GM18499 (cell line): ENCODE measurements around the gene NACC2.

ENCODE experiments used
- ATAC-seq: cut with Tn5 transposase; IDR thresholded peaks from one replicate; pipeline ENCODE4 v1.9.1; 2021; ENCODE audit warnings: moderate number of reproducible peaks; ENCODE audit not compliant: insufficient read depth, unreplicated experiment

Gene NACC2

GRCh38 chr9:136016572-136017288 is 78.4 kb downstream of the NACC2 start:
- no peak for ATAC-seq

- ATAC-seq: no peak
Measured at GRCh38 chr9:136015656-136016571, 79.2 kb downstream of the NACC2 start.

- ATAC-seq: no peak
Measured at GRCh38 chr9:136014924-136015633, 80.0 kb downstream of the NACC2 start.

- ATAC-seq: no peak
Measured at GRCh38 chr9:136014147-136014923, 80.8 kb downstream of the NACC2 start.

GRCh38 chr9:136013524-136014034 is 81.5 kb downstream of the NACC2 start:
- ATAC-seq: no peak

- ATAC-seq: no peak
Measured at GRCh38 chr9:136013116-136013515, 82.0 kb downstream of the NACC2 start.

- ATAC-seq: no peak
Measured at GRCh38 chr9:136012651-136013050, 82.4 kb downstream of the NACC2 start.

GRCh38 chr9:136011703-136012496 is 83.2 kb downstream of the NACC2 start:
- no peak for ATAC-seq

- ATAC-seq: no peak
Measured at GRCh38 chr9:136011376-136011702, 83.8 kb downstream of the NACC2 start.

- no peak for ATAC-seq
Measured at GRCh38 chr9:136010615-136011361, 84.3 kb downstream of the NACC2 start.

GRCh38 chr9:136010176-136010575 is 84.9 kb downstream of the NACC2 start:
- no peak for ATAC-seq

- ATAC-seq: no peak
Measured at GRCh38 chr9:136009516-136009915, 85.6 kb downstream of the NACC2 start.

- no peak for ATAC-seq
Measured at GRCh38 chr9:136008693-136008997, 86.4 kb downstream of the NACC2 start.

GRCh38 chr9:136007934-136008692 is 87.0 kb downstream of the NACC2 start:
- ATAC-seq: no peak

GRCh38 chr9:136007276-136007933 is 87.7 kb downstream of the NACC2 start:
- no peak for ATAC-seq

GRCh38 chr9:136006169-136006568 is 88.9 kb downstream of the NACC2 start:
- no peak for ATAC-seq

- ATAC-seq: no peak
Measured at GRCh38 chr9:136004712-136005111, 90.4 kb downstream of the NACC2 start.

- ATAC-seq: no peak
Measured at GRCh38 chr9:136004219-136004618, 90.9 kb downstream of the NACC2 start.
